GM12865 (cell line): Measurements from ENCODE around the gene C14orf93.

Experiments used
- DNase-seq: peaks from one replicate; pipeline ENCODE4 v3.0.0; 2010; ENCODE audit warnings: low read depth
- H3K4me3 ChIP-seq: 2 replicates; pipeline ENCODE4 v1.5.1; 2011; ENCODE audit warnings: mild to moderate bottlenecking, low read depth, low read length, control low read depth
- TF ChIP-seq, protein P1 (sequence below): IDR thresholded peaks from 2 replicates; pipeline ENCODE4 v1.5.1; 2011; ENCODE audit warnings: low read length, control low read depth, low read depth, inconsistent platforms; ENCODE audit not compliant: insufficient read depth; ENCODE audit errors: missing control alignments

C14orf93 gene

DNA sequence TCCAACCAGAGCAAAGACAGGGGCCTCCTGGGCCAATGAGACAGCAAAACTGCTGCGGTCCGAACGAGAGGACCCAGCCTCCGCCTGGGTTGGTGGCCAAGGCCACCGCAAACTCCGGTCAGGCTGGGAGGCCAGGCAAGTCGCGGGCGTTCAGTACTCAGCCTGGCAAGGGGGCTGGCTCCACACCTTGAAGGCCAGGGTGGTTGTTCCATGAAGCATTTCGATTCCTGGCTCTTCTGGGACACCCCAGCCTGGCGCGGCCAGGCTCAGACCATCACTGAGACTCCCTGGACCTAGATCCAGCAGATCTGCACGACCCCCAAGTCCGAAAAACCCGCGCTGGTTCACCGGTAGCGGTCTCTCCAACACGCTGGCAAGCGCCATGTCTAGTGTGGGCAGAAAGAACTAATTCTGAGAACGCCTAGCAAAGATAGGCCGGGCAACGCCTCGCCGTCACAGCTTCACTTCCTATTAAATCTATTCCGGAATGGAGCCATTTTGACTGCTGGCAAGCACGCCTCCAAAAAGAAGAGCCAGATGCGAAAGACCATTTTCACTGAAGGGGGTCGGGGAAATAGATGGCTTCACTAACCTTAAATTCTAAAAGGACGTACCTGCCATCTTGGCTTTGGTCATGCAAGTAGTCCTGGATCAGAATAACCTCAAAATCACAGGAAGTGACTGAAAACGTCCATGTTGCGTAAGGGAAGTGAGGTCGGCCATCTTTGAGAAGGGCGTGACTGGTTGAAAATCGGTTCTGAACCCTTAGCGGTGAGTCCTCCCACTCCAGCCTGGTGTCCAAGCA, 24.8 kb upstream of the C14orf93 start, which contains the start of gene PSMB5:
Gene PSMB5 (minus strand): TSS at position 403 of the 805 bp plus-strand sequence. CDS start 19 bp downstream, at position 384.
- peak; percentile 98 for DNase-seq
- TF ChIP-seq, protein P1, sequence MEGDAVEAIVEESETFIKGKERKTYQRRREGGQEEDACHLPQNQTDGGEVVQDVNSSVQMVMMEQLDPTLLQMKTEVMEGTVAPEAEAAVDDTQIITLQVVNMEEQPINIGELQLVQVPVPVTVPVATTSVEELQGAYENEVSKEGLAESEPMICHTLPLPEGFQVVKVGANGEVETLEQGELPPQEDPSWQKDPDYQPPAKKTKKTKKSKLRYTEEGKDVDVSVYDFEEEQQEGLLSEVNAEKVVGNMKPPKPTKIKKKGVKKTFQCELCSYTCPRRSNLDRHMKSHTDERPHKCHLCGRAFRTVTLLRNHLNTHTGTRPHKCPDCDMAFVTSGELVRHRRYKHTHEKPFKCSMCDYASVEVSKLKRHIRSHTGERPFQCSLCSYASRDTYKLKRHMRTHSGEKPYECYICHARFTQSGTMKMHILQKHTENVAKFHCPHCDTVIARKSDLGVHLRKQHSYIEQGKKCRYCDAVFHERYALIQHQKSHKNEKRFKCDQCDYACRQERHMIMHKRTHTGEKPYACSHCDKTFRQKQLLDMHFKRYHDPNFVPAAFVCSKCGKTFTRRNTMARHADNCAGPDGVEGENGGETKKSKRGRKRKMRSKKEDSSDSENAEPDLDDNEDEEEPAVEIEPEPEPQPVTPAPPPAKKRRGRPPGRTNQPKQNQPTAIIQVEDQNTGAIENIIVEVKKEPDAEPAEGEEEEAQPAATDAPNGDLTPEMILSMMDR = no peak
- peak within 1 kb of the TSS; percentile 80 for H3K4me3 ChIP-seq

DNA sequence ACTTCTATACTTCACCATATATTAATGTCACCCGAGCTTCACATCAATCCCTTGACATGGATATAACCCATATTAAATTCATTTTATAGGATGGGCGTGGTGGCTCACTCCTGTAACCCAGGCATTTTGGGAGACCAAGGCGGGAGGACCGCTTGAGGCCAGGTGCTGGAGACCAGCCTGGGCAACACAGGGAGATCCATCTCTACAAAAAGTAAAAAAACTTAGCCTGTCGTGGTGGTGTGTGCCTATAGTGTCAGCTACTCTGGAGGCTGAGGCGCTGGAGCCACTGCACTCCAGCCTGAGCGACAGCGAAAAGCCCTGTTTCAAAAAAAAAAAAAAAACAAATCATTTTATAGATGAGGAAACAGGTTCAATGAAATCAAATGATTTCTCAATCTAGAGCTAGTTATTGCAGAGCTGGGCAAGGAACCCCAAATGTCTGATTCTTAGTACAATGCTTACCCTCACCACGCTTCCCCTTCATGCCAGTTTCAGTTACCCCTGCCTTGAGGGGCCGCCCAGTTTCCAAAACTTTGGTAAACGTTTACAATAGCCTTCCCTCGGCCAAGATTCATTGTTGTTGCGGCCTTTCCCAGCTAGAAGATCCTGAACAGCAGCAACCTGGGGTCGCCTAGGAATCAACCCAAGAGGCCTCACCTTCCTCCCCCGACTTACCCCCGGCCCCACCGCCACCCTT, 24.0 kb upstream of the C14orf93 start:
- H3K4me3 ChIP-seq = peak overlapping the region; percentile 80
- TF ChIP-seq, protein P1 = no peak
- no peak for DNase-seq

DNA sequence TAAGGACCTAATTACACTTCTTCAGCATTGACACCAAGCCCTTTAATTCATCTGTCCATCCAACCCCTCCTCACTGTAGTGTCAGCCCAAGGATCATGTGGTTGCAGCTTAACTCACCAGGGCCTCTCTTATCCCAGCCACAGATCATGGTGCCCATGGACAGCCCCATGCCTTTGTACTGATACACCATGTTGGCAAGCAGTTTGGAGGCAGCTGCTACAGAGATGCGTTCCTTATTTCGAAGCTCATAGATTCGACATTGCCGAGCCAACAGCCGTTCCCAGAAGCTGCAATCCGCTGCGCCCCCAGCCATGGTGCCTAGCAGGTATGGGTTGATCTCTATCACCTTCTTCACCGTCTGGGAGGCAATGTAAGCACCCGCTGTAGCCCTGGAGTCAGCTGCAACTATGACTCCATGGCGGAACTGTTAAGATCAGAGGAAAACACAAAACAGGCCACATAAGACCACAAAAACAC, 23.3 kb upstream of the C14orf93 start:
- no peak for DNase-seq
- no peak overlapping the region; the same call in 1 of the 2 replicates for H3K4me3 ChIP-seq
- TF ChIP-seq, protein P1 = no peak

DNA sequence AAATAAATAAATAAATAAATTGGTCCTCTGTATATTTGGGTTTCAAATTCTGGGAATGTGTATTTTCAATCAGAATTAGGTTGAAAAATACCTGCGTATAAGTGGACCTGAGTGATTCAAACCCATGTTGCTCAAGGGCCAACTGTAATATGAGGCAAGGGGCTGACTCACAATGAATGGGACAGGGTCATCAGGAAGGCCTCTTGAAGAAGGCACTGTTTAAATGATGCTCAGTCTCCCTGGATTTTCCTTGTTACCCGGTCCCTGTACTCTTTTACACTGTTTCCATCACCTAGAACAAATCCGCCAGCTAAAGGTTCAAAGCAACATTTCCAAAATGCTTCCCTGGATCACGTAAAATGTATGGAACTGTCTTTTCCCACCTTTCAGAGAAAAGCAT, 21.0 kb upstream of the C14orf93 start:
- no peak overlapping the region for H3K4me3 ChIP-seq
- DNase-seq = no peak
- TF ChIP-seq, protein P1 = no peak

DNA sequence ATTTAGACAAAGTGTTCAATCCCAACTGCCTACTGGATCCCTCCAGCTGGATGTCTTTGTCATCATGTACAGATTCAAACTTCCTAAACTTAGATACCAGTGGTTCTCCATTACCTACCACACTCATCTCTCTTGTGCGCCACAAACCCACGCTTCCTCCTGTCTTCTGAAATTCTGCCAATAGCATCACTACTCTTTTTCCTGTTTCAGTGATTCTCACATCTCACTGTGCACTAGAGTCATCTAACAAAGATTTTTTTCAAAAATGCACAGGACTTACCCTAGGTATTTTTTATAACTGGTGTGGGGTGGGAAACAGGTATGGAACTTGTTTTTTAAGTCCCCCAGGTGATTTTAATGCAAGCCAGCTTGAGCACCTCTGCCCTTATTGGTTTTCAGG, 18.9 kb upstream of the C14orf93 start:
- TF ChIP-seq, protein P1 = no peak
- no peak for DNase-seq
- no peak overlapping the region for H3K4me3 ChIP-seq

DNA sequence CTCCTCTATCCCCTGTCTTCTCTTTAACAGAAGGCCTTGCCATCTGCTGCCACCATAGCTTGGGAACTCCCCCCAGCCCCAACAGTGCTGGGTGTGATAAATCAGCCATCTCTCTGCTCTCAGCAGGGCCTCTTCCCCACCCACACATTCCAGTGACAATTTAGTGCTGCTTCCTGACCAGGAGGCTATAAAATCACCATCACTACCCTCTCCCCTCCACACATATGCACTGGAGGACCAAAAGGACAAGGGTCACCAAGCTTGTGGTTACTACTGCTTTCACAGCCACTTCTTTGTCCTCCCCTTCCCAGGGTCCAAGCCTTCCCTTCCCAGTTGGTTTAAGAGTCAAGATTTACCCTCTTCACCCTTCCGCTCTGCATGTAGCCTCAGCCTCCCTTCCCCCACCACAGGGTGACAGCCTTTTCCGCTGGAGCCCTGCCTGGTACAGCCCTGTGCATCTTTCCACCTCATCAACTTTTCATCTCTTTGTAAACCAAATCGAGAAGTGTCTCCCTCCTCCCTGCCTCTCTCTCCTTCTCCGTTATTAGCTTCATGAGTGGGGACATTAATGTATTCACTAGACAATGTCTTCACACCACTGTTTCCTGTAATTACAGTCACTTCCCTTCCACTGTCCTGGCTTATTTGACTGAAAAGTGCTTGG, 15.3 kb upstream of the C14orf93 start:
- no peak for DNase-seq
- TF ChIP-seq, protein P1 = no peak
- no peak overlapping the region for H3K4me3 ChIP-seq
